Choroid plexus epithelial cell (primary cell): ENCODE measurements around the gene TRIM68.

Experiments
- DNase-seq: peaks from one replicate; pipeline ENCODE4 v3.0.0-alpha.2; 2010; ENCODE audit warnings: low read depth
- H3K4me3 ChIP-seq: 2 replicates; pipeline ENCODE4 v1.5.1; 2011; ENCODE audit warnings: low read depth, mild to moderate bottlenecking, control low read depth, low read length, moderate library complexity
- TF ChIP-seq, protein P1 (sequence below): conservative IDR thresholded peaks from 2 replicates; pipeline ENCODE4 v1.5.1; 2011; ENCODE audit warnings: low read depth, mild to moderate bottlenecking, control low read depth, inconsistent platforms, low read length, moderate library complexity

TRIM68 gene

DNA sequence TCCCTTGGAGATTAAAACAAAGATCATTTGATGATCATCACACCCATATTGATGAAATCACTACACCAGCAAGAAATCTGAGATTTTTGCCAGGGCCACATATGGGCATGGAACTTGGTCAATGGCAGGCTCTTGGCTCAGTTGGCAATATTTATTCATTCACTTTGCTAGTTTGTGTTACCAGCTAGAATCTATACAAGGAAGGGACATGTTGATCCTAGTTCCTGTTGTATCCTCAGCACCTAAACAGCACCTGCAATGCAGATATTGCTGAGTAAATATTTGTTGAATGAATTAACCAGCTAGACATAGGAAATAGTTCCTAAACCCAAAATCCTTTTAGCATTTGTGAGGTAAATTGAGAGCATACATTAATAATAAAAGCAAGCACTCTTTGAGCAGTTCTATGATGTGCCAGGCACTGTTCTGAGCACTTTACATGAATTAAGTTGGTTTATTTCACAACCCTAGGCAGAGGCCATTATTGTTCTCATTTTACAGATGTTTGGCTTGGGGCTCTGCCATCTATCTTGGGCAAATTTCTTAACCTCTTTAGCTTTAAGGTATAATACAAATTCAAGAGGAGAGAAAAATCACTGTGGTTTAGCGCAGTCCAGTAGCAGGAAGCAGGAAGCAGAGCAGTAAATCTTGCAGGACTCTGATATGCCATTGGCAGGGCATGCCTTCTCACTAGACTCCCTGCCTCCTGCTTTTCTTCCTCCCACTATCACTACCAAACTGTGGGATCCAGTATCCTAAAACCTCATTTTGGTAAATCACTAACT is 1.6 kb downstream of the TRIM68 start:
- H3K4me3 ChIP-seq = no peak overlapping the region
- DNase-seq = peak; percentile 49

GRCh38 chr11:4605057-4605456 is 3.0 kb downstream of the TRIM68 start:
- TF ChIP-seq, protein P1, sequence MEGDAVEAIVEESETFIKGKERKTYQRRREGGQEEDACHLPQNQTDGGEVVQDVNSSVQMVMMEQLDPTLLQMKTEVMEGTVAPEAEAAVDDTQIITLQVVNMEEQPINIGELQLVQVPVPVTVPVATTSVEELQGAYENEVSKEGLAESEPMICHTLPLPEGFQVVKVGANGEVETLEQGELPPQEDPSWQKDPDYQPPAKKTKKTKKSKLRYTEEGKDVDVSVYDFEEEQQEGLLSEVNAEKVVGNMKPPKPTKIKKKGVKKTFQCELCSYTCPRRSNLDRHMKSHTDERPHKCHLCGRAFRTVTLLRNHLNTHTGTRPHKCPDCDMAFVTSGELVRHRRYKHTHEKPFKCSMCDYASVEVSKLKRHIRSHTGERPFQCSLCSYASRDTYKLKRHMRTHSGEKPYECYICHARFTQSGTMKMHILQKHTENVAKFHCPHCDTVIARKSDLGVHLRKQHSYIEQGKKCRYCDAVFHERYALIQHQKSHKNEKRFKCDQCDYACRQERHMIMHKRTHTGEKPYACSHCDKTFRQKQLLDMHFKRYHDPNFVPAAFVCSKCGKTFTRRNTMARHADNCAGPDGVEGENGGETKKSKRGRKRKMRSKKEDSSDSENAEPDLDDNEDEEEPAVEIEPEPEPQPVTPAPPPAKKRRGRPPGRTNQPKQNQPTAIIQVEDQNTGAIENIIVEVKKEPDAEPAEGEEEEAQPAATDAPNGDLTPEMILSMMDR = no peak
- no peak overlapping the region for H3K4me3 ChIP-seq
- DNase-seq = no peak

More for the DNA sequence above, 1.6 kb downstream of the TRIM68 start:
- TF ChIP-seq, protein P1 = no peak

- DNase-seq = no peak
- TF ChIP-seq, protein P1 = no peak
- no peak within 1 kb of the TSS for H3K4me3 ChIP-seq
Measured at GRCh38 chr11:4593739-4594138, 14.3 kb downstream of the TRIM68 start, which contains the start of gene OR52I1. Gene OR52I1 (plus strand): TSS chr11:4594039. CDS start chr11:4594039, 0 bp downstream.

DNA sequence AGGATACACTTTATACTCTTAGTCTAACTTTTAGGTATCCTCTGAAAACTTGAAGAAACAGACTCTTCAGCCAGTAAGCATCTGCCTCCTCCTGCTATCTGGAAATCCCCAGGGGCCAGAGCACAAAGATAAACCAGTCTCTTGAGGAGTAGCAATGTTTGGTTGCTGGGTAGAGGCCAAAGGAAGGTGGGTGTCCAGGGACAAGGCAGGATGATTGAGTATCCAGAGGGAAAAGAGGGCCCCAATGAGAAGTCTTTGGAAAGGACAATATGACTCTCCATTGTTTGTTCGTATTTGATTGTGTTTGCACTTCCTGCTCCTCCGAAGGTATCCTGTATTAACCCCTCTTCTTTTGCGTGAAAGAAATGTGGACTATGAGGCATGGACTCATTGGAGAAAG is 19.0 kb downstream of the TRIM68 start:
- TF ChIP-seq, protein P1 = no peak
- DNase-seq = no peak

DNA sequence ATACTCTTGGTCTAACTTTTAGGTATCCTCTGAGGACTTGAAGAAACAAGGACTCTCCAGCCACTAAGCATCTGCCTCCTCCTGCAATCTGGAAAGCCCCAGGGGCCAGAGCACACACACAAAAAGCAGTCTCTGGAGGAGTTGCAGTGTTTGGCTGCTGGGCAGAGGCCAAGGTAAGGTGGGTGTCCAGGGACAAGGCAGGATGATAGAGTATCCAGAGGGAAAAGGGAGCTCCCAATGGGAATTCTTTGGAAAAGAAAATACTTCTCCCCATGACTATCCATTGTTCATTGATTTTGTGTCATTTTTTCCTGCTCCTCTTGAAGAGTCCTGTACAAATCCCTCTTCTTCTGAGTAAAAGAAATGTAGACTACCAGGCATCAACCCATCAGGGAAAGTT is 26.6 kb downstream of the TRIM68 start, which contains the start of gene OR52I2:
TSS of gene OR52I2 (plus strand) at position 301 of the 400 bp plus-strand sequence.
- H3K4me3 ChIP-seq = no peak within 1 kb of the TSS
- TF ChIP-seq, protein P1 = no peak
- no peak for DNase-seq

More for the DNA sequence above, 19.0 kb downstream of the TRIM68 start:
- H3K4me3 ChIP-seq = no peak overlapping the region

DNA sequence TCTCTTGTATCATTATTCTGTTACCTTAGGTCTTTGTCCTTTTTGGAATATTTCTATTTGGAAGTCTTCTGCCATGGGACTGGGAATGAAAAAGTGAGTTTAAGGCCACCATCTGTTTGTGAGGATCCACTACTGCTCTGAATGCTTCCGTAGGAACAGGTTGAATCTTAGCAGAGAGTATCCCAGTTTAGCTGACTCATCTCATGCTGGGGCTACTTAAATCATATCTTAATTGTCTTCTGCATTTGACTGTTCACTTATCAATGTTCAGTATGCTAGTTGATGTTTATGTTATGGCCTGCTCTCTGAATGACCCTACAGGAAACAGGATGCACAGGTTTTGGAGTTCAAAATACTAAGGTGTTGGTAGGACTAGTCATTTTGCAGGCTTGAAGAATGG is 27.9 kb downstream of the TRIM68 start:
- TF ChIP-seq, protein P1 = no peak
- no peak for DNase-seq
- no peak overlapping the region for H3K4me3 ChIP-seq

GRCh38 chr11:4578624-4579023 is 29.4 kb downstream of the TRIM68 start:
- H3K4me3 ChIP-seq = no peak overlapping the region
- TF ChIP-seq, protein P1 = no peak
- DNase-seq = no peak
